Parathyroid adenoma (tissue), 2 donors: ENCODE results near the gene PRPF38B.

Experiments used
- H2AFZ ChIP-seq: fragments of 300-600 bp; sonication (generic); one replicate; pipeline ENCODE4 v1.7.0; 2017; ENCODE audit warnings: antibody characterized with exemption, mild to moderate bottlenecking
- H3K27ac ChIP-seq: fragments of 300-600 bp; sonication (generic); one replicate; pipeline ENCODE4 v1.7.0; 2017
- H3K27me3 ChIP-seq: fragments of 300-600 bp; sonication (generic); one replicate; pipeline ENCODE4 v1.7.0; 2017; ENCODE audit warnings: low read length; ENCODE audit not compliant: control insufficient read depth, insufficient read depth
- H3K36me3 ChIP-seq: fragments of 300-600 bp; sonication (generic); one replicate; pipeline ENCODE4 v1.7.0; 2017; ENCODE audit warnings: low read length; ENCODE audit not compliant: control insufficient read depth, insufficient read depth
- H3K4me1 ChIP-seq: fragments of 300-600 bp; sonication (generic); one replicate; pipeline ENCODE4 v1.7.0; 2017; ENCODE audit warnings: control low read depth
- H3K4me2 ChIP-seq: fragments of 300-600 bp; sonication (generic); one replicate; pipeline ENCODE4 v1.7.0; 2017; ENCODE audit warnings: low read length
- H3K4me3 ChIP-seq: fragments of 300-600 bp; sonication (generic); one replicate; pipeline ENCODE4 v1.7.0; 2017; ENCODE audit warnings: low read depth, low read length
- H3K79me2 ChIP-seq: fragments of 300-600 bp; sonication (generic); one replicate; pipeline ENCODE4 v1.7.0; 2017; ENCODE audit warnings: control low read depth
- H3K9ac ChIP-seq: fragments of 300-600 bp; sonication (generic); one replicate; pipeline ENCODE4 v1.7.0; 2017; ENCODE audit warnings: mild to moderate bottlenecking
- H3K9me3 ChIP-seq: fragments of 300-600 bp; sonication (generic); one replicate; pipeline ENCODE4 v1.7.0; 2017; ENCODE audit warnings: low read length; ENCODE audit not compliant: control insufficient read depth
- CTCF ChIP-seq: fragments of 300-600 bp; sonication (generic); IDR thresholded peaks from one replicate; pipeline ENCODE4 v1.7.0; 2017; ENCODE audit warnings: antibody characterized with exemption, mild to moderate bottlenecking
- donor health status: primary hyperparathyroidism.

Gene PRPF38B

GRCh38 chr1:108734171-108734865, 42.2 kb downstream of the PRPF38B start:
- Histone ChIP-seq H3K27ac (no peak overlapping the region), H3K9ac (no peak overlapping the region), H3K4me2 (no peak overlapping the region), H3K79me2 (no peaks in the 10 kb centered on the region), H3K4me3 (no peak overlapping the region), H2AFZ (no peak overlapping the region), H3K9me3 (no peaks in the 10 kb centered on the region), H3K36me3 (no peaks in the 10 kb centered on the region), H3K4me1 (no peaks in the 10 kb centered on the region), H3K27me3 (no peaks in the 10 kb centered on the region)
- no peak for TF ChIP-seq CTCF

- Histone ChIP-seq H3K79me2 (no peaks in the 10 kb centered on the region), H3K4me2 (no peak overlapping the region), H3K4me3 (no peak overlapping the region), H2AFZ (no peak overlapping the region), H3K36me3 (no peaks in the 10 kb centered on the region), H3K4me1 (no peaks in the 10 kb centered on the region), H3K27ac (no peak overlapping the region), H3K9me3 (no peaks in the 10 kb centered on the region), H3K27me3 (no peaks in the 10 kb centered on the region), H3K9ac (no peak overlapping the region)
- no peak for TF ChIP-seq CTCF
These were observed 50.1 kb downstream of the PRPF38B start for GRCh38 chr1:108742253-108742652.

GRCh38 chr1:108745980-108746381, 53.9 kb downstream of the PRPF38B start:
- Histone ChIP-seq H2AFZ (peak overlapping the region; percentile 88), H3K9ac (no peak overlapping the region), H3K9me3 (no peaks in the 10 kb centered on the region), H3K79me2 (no peaks in the 10 kb centered on the region), H3K4me1 (no peaks in the 10 kb centered on the region), H3K36me3 (no peaks in the 10 kb centered on the region), H3K27ac (peak overlapping the region; percentile 84), H3K27me3 (no peaks in the 10 kb centered on the region), H3K4me2 (peak overlapping the region; percentile 82), H3K4me3 (peak overlapping the region; percentile 97)
- no peak for TF ChIP-seq CTCF

- H2AFZ ChIP-seq, result peak within 1 kb of the TSS; percentile 88
- H3K4me1 ChIP-seq, result no peaks in the 10 kb centered on the region
- TF ChIP-seq CTCF, result peak; percentile 81
- peak within 1 kb of the TSS; percentile 97 for H3K4me3 ChIP-seq
- no peaks in the 10 kb centered on the region for H3K79me2 ChIP-seq
- no peaks in the 10 kb centered on the region for H3K9me3 ChIP-seq
- no peaks in the 10 kb centered on the region for H3K36me3 ChIP-seq
- peak within 1 kb of the TSS; percentile 84 for H3K27ac ChIP-seq
- no peaks in the 10 kb centered on the region for H3K27me3 ChIP-seq
- no peak within 1 kb of the TSS for H3K9ac ChIP-seq
- H3K4me2 ChIP-seq, result peak within 1 kb of the TSS; percentile 82
These were observed 54.5 kb downstream of the PRPF38B start, which contains the start of gene STXBP3 for GRCh38 chr1:108746382-108747170. STXBP3 (plus strand) TSS chr1:108746674; CDS start chr1:108746738, 64 bp downstream.
